ENCODE results near the gene MYL9.
A peak's percentile ranks its signal among the peaks of the same experiment; 100 is the strongest.

MYL9 gene

GRCh38 chr20:36585410-36586125 lies 44.2 kb downstream of the MYL9 start:
- DNase-seq: no peak

GRCh38 chr20:36587388-36588070 lies 46.2 kb downstream of the MYL9 start:
- no peak for DNase-seq

- DNase-seq: no peak
These were observed 50.0 kb downstream of the MYL9 start for GRCh38 chr20:36591281-36591680.

- DNase-seq: peak; percentile 58 to 78
These were observed 50.7 kb downstream of the MYL9 start for GRCh38 chr20:36591854-36592641.

- DNase-seq: no peak
These were observed 52.1 kb downstream of the MYL9 start for GRCh38 chr20:36593347-36593929.

- DNase-seq: no peak
These were observed 58.6 kb downstream of the MYL9 start for GRCh38 chr20:36599912-36600345.

Measured in CD4-positive, alpha-beta T cell treated with Interferon alpha-2 for 1 hour (primary cell).